HG02678 (cell line): ENCODE data around the gene TSC22D4.
"Not testable (repeated sequence)": the region's sequence is repeated elsewhere in the genome, so short reads cannot be mapped to it uniquely, and the experiment has no call there.

Experiments used
- ATAC-seq: cut with Tn5 transposase; IDR thresholded peaks from one replicate; pipeline ENCODE4 v1.9.1; 2021; ENCODE audit warnings: mild to moderate bottlenecking, moderate library complexity; ENCODE audit not compliant: unreplicated experiment

Gene TSC22D4

DNA sequence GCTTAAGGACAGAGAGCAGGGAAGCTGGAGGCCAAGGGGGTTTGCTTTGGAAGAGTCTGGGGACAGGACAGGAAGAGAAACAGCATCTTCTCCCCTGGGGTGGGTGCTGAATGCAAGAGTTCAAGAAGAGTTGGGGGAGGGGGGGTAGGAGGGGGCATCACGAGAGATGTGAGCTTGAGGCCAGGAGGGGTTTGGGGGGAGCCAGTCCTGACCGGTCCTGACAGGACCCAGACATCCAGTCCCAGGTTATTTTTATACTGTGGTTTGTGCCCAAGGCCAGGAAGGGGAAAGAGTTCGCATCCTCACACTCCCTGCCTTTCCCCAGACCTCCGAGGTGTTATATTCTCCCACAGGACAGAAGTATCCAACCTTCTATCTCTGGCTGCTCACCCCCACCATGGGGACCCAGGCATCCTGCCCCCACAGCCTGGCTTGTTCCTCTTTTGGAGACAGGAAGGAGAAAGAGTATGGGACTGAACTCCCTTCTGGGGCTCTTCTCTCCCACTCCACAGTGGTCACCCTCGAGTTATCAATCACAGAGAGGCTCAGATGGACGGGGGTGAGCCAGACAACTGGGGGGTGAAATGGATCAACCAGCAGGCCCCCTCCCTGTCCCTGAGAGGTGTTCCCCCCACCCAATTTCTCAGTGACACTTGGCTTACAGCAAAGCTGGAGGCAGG, 2.8 kb downstream of the TSC22D4 start:
- ATAC-seq: no peak

DNA sequence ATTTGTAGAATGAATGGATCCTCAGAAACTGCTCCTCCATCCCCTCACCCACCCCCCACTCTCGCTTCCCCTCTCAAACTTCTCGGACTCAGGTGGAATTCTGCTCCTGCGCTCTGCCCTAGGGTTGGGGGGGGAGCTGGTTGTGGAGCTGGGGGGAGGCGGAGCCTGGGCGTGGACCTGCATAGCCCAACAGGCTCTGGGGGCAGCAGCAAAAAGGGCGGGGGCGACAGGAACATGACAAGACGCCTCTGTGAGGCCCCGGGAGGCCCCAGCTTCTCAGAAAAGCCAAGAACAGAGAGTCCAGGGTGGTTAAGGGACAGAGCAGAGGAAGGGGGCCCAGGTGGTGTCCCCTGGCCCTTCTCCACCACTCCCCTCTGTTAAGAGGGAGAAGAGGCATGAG, 3.5 kb downstream of the TSC22D4 start:
- no peak for ATAC-seq

DNA sequence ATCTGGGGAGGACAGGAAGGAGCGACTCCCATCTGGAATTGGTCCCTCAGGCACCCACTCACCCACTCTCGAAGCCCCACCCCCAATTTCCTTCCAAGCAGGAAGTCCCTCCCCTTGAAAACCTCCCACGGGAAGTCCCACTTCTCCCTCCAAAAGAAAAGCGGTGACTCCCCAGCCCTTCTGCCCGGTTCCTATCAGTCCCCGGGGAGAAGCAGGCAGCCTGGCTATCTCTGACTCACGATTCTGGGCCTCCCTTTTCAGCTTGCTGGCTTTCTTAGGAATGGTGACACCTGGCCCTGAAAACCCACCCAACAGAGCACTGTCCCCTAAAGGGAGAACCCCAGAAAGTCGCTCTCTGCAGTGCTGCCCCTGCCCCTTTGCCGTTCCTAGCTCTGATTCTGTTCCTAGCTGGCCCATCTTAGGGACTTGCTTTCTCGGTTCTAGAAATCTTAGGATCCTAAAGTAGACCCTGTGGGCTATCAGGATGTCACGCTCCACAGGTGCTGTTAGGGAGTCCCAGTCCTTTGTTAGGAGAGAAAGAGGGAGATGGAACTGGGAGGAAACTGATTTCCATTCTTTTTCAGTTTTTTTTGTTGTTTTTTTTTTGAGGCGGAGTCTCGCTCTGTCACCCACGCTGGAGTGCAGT, 6.0 kb downstream of the TSC22D4 start:
- ATAC-seq: no peak

DNA sequence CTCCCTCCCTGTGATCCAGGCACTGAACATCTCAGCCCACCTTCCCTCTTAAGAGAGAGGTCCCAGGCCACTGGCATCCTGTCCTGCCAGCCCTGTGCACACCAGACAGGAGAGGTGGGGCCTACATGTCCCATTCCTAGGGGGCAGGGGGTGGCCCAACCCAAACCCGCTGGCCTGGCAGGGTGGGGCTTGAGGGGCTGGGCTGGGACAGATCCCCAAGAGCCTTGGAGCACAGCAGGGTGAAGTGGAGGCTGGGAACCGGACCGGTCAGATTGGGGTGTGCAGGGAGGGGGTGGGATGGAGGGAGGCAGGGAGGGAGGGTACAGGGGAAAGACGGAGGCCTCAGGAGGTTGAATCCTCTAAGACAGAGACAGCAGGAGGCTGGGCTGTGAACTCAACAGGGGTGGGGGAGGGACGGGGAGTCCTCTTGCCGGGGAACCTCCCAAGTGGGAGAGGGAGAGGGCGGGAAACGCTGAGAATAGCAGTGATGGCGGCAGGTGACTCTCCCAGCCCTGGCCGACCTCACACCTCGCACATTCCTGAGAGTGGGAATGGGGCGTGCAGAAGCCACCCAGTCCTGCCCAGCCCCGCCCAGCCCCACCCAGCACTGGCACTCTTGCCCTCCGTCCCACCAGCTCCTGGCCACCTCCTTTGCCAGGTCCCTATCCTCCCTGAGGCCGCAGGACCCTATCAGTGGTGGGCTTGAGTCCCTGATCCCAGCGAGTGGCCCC, 6.7 kb downstream of the TSC22D4 start:
- ATAC-seq: no peak

DNA sequence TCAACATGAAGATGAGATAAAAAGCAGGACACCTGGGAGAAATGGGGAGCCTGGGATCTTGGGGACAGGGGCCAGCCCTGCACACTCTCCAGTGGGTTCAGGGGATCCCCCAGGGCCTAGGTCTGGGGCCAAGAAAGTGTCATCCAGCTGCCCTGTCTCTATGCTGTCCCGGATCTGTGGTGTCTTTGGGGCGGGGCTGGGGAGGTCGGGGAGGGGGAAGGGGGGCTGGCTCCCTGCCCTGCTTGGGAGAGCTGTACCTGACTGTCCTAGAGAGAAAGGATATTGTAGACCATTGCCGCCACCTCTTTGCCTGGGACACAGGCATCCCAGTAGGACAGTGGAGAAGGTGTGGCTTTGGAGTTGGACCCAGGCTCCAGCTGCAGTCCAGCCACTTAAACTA, 8.0 kb downstream of the TSC22D4 start:
- ATAC-seq: no peak

DNA sequence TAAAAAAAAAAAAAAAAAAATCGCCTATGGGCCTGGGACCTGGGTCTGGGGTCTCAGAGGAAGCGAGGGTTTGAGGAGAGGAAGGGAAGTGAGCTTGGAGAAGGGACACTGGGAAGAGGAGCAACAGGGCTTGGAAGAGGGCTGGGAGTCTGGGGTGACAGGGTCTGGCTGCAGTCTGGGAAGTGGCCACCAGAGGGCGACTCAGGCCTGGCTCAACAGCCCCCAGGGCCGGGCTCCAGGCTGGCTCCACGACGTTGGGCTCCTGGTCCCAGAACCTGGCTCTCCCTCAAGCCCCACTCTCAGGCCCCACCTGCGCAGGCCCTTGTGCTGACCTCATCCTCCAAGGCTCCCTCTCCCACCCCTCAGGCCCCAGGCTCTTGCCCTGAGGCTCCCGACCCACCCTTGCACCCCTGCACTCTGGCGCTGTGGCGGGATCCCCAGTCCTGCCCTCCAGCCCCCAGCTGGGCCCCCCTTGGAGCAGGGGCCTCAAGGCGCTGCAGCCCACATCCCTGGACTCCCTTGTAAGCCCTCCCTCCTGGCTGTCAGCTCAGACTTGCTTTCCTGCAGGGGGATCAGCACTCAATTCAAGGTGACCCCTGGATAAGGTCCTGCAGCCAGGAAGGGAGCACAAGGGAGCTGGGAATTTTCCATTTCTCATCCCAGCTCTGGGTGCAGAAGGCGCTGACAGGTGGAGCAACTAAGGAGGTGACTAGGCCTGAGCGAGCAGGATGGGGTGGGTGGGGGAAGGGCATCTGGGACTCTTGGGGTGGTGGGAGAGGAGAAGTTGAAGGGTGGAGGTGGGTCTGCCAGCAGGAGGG, 9.6 kb downstream of the TSC22D4 start:
- ATAC-seq: peak; percentile 68

DNA sequence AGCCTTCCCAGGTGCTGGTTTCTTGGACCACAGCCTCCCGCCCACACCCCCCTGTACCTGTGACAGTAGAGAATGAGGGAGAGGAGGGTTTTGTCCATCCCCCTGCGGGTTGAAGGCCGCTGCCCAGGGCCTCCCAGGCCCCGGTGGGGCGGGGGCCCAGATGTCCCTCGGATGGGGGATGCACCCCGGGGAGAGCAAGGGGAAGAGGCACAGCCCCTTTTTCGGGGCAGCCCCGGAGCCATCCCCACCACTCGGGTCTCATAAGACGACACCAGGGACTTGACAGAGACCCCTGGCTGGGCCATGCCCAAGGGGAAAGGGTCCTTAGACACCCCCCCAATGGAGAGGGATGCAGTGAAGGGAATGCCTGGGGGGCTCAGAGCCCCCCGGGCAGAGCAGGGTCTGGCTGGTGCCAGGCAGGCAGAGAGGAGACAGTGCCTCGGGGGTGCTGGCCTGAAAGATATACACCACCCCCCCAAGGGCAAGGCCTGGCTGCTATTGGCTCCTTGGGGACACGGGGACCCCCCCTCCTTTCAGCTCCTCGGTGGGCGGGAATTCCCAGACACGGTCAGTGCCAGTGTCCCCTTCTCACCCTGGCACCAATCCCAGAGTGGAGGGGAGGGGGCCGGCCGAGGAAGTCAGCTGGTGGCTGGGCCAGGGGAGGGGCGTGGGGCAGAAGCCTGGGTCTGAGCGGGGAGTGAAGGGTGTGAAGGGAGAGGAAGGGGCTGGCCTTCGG, 11.2 kb downstream of the TSC22D4 start:
- ATAC-seq: no peak

DNA sequence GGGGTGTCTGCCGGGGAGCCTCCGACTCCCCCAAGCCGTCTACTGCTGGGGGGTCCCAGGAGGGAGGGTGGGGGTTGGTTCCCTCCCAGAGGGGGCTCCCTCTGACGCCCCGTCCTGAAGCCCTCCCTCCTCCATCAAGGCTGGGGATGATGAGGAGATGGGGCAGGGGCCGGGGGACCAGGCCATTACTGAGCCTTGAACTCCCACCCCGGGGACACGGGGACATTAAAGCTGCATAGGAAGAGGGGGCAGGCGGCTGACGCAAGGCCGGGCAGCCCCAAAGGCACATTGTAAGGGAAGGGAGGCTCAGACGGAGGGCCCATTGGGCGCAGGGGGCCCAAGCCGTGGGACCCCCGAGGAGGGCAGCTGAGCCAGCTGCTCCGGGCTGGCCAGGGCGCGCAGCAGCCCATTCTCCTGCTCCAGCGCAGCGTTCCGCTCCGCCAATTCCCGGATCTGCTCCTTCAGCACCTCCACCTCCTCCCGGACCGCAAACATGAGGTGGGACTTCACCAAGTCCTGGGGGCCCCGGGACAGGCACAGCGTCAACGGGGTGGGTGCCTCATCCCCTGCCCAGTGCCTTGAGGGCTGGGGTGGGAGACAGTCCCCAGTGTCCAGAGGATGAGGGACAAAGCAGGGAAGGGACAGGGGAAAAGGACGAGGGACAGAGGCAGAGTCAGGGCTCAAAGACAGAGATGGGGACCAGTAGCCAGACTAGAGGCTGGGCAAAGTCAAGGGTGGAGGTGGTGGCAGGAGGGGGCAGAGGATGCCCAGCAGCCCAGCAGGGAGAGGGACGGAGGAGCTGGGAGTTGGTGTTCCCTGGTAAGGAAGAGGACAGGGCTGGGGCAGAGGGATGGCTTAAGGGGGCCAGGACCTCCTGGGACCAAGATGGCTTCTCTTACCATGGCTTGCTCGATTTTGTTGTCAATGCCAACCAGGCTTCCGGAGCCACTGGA, 12.1 kb downstream of the TSC22D4 start:
- no peak for ATAC-seq

DNA sequence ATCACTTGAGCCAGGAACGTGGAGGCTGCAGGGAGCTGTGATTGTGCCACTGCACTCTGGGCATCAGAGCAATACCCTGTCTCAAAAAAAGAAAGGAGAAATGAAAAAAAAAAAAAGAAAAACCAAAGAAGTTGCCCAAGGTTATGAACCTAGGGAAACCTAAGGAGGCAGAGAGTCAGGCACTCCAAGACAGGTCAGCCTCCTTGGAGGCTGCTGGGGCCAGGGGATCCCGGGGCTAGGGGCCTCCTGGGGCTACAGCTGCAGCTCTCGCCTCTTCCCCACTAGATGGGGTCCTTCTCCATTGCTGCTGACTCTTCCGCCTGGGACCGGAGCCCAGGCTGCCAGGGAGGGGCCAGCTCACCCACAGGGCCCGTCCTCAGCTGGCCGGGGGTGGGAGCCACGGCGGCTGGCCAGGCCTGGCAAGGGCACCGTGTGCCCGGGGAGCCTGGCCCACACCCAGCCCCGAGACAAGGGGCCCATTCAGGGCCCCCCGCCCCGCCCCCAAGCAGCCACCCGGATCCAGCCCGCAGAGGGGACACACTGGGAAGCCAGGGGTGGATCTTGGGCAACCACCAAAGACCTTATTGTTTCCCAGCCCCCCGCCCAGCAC, 13.2 kb downstream of the TSC22D4 start:
- ATAC-seq: no peak

DNA sequence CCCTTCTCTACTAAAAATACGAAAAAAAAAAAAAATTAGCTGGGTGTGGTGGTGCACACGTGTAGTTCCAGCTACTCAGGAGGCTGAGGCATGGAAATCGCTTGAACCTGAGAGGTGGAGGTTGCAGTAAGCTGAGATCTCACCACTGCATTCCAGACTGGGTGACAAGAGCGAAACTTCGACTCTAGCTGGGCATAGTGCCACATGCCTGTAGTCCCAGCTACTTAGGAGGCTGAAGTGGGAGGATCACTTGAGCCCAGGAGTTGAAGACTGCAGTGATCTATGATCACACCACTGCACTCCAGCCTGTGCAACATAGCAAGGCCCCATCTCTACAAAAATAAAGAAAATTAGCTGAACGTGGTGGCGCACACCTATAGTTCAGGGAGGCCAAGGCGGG, 13.7 kb downstream of the TSC22D4 start:
- ATAC-seq: no peak

DNA sequence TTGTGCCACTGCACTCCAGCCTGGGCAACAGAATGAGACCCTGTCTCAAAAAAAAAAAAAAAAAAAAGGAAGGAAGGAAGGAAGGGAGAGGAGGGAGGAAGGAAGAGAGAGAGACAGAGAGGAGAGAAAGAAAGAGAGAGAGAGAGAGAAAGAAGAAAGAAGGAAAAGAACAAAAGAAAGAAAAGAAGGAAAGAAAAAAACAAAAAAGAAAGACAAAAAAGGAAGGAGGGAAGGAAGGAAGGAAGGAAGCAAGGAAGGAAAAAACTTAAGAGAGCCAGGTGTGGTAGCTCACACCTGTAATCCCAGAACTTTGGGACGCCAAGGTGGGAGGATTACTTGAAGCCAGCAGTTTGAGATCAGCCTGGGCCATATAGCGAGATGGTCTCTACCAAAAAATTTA, 14.2 kb downstream of the TSC22D4 start:
- ATAC-seq: no peak

DNA sequence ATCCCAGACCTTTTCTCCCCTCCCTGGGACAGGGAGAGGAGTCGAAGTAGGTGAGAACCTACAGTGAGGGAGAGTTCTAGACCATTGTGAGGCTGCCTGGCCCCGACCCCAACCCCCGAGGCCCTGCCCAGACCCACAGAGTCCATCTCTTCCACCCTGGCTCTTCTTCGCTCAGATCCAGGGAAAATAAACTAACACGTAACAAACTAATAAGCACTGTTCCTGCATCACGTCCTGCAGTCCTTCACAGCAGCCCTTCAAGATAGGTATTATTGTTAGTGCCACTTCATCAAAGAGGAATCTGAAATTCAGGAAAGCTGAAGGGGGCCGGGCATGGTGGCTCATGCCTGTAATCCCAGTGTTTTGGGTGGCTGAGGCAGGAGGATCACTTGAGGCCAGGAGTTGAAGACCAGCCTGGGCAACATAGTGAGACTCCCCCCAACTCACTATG, 14.8 kb downstream of the TSC22D4 start, which contains the start of gene SPACDR:
TSS of gene SPACDR (minus strand) at position 51 of the 451 bp plus-strand sequence. CDS start 235 bp downstream, outside the sequence.
- no peak for ATAC-seq

DNA sequence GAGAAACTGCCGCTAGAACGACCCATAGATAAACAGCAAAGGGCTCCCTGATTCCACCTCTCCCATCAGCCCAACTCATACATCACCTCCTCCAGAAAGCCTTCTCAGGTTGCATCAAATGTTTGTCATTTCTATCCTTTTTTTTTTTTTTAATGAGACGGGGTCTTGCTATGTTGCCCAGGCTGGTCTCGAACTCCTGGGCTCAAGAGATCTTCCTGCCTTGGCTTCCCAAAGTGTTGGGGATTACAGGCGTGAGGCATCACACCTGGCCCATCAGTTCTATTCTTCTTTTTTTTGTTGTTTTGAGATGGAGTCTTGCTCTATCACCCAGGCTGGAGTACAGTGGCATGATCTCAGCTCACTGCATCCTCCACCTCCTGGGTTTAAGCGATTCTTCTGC, 22.0 kb downstream of the TSC22D4 start:
- no peak for ATAC-seq

DNA sequence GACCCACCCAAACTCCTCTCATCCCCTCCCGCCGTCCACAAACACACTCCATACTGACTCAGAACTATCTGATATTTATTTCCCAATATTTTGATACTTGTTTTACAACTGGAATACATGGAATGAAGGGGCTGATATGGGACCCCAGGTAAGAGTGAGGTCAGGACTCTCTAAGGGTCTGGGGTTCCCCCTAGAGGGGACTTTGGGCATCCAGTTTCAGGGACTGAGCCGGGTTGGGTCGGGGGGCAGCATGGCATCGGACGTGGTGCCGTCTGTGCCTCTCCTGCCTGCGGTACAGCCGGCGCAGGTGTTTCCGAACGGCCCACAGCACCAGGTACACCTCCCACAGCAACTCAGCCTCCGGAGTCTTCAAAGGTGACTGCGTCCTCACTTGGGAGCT, 22.5 kb downstream of the TSC22D4 start:
- no peak for ATAC-seq

DNA sequence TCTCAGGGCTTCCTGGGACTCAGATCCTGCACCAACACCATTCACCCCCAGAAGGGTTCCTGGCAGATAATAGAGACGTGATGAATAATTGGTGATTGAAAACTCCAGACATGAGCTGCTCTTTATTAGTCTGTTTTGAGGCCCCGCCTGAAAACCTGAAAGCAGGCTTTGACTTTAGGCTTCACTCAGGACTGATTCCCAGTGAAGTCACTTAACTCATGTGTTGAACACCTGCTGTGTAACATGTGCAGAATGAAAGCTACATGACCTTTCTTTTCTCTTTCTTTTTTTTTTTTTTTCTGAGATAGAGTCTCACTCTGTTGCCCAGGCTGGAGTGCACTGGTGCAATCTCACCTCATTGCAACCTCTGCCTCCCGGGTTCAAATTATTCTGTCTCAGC, 23.8 kb downstream of the TSC22D4 start:
- ATAC-seq: no peak

DNA sequence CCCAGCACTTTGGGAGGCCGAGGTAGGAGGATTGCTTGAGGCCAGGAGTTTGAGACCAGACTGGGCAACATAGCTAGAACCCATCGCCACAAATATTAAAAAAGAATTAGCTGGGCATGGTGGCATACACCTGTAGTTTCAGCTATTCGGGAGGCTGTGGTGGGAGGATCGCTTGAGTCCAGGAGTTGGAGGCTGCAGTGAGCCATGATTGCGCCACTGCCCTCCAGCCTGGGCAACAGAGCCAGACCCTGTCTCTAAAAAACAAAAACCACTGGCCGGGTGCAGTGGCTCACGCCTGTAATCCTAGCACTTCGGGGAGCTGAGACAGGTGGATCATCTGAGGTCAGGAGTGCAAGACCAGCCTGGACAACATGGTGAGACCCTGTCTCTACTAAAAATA, 25.2 kb downstream of the TSC22D4 start:
- ATAC-seq: not testable (repeated sequence)

DNA sequence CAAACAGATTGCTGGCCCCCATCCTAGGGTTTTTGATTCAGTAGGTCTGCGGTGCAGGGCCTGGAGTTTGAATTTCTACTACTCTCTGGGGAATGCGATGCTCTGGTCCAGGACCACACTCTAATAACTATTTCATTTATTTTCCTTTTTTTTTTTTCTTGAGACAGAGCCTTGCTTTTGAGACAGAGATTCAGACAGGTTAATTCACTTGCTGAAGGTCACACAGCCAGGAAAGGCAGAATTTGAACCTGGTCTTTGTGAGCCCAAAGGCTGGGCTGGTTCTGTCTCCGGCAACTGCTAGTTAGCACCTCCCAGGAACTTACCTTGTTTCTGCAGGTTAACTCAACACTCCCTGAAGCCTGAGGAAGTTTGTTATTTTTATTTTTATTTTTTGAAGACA, 26.5 kb downstream of the TSC22D4 start:
- ATAC-seq: no peak

DNA sequence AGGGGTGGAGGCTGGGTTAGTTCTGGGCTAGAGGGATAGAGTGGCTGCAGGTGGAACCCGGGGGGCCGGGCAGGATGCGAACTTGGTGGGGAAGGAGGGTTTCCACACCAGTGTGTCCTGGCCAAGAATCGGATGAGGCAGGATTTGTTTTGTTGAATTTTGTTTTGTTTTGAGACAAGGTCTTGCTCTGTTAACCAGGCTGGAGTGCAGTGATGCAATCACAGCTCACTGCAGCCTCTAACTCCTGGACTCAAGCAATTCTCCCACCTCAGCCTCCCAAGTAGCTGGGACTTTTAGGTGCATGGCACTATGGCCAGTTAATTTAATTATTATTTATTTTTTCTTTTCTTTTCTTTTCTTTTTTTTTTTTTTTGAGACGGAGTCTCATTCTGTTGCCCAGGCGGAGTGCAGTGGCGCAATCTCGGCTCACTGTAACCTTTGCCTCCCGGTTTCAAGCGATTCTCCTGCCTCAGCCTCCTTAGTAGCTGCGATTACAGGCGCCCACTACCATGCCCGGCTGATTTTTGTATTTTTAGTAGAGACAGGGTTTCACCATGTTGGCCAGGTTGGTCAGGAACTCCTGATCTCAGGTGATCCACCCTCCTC, 29.7 kb downstream of the TSC22D4 start:
- ATAC-seq: no peak
